Nephron (organoid): ENCODE data around the gene SLC25A5.

ENCODE experiments used
- H3K27ac Mint-ChIP-seq, 3 experiments: 2 replicates each; pipeline ENCODE4 v1.8.0; 2020; ENCODE audit warnings: mixed read lengths in 3 of 3, mild to moderate bottlenecking in 2 of 3, moderate library complexity in 1 of 3
- H3K27me3 Mint-ChIP-seq: 2 replicates; pipeline ENCODE4 v1.8.0; 2021; ENCODE audit warnings: low read depth, mild to moderate bottlenecking, moderate library complexity, mixed read lengths
- H3K36me3 Mint-ChIP-seq: 2 replicates; pipeline ENCODE4 v1.8.0; 2020; ENCODE audit warnings: low read depth, mixed read lengths
- H3K4me1 Mint-ChIP-seq: 2 replicates; pipeline ENCODE4 v1.8.0; 2020; ENCODE audit warnings: mixed read lengths
- H3K4me3 Mint-ChIP-seq, 3 experiments: 2 replicates each; pipeline ENCODE4 v1.8.0; 2020; ENCODE audit warnings: mild to moderate bottlenecking in 3 of 3, mixed read lengths in 3 of 3, moderate library complexity in 2 of 3
- H3K9me3 Mint-ChIP-seq: 2 replicates; pipeline ENCODE4 v1.8.0; 2020; ENCODE audit warnings: mixed read lengths
- CTCF ChIP-seq, 3 experiments: fragments of 200-600 bp; sonication (generic); IDR thresholded peaks; one replicate each; pipeline ENCODE4 v1.5.0; 2021; ENCODE audit warnings: antibody characterized with exemption in 3 of 3; ENCODE audit not compliant: unreplicated experiment in 3 of 3

Gene SLC25A5

DNA sequence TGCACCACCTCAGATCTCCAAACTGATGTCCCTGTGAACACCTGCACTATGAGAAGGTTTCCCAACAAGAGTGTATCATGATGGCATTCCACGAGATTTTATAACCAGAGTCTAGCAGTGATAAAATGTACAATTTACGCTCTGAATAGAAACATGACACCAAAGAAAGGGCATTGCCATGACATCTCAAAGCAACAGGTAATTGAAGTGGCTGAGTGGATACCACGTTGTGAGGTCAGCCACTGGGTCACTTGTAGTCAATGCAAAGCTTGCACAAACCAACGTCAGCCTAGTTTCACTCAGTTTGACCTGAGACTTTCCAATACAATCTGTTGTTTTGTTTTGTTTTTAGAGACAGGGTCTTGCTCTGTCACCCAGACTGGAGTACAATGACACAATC lies 15.0 kb upstream of the SLC25A5 start:
- Mint-ChIP-seq H3K27ac (no peak overlapping the region), H3K4me3 (no peak overlapping the region), H3K36me3 (peaks cover 17% of the 10 kb centered on the region), H3K9me3 (peaks cover 14% of the 10 kb centered on the region), H3K4me1 (no peaks in the 10 kb centered on the region), H3K27me3 (no peaks in the 10 kb centered on the region)
- TF ChIP-seq CTCF (IDR thresholded peaks at IDR 0.05; ENCODE audit: unreplicated experiment in 3 of 3): no peak

DNA sequence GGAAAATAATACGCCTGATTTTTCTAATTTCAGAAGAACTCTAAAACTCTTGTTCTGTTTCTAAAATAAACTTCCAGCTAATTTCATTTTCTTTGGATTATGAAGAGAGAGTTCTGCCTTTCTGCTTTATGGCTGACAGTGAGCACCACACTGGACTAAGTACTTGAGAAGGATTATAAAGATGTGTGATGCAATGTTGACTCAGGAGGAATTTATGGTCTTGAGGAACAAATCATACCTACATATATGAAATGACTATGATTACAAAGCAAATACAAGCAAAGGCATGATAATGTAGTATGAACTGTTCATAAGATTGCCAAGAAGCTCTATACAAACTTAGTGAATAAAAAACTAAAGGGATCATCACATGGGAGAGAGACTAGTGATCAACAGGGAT lies 13.0 kb upstream of the SLC25A5 start:
- no peaks in the 10 kb centered on the region for H3K4me1 Mint-ChIP-seq
- no peak for TF ChIP-seq CTCF (IDR thresholded peaks at IDR 0.05; ENCODE audit: unreplicated experiment in 3 of 3)
- H3K36me3 Mint-ChIP-seq: peaks cover 17% of the 10 kb centered on the region
- H3K4me3 Mint-ChIP-seq: no peak overlapping the region
- no peaks in the 10 kb centered on the region for H3K27me3 Mint-ChIP-seq
- H3K9me3 Mint-ChIP-seq: peaks cover 21% of the 10 kb centered on the region
- no peak overlapping the region for H3K27ac Mint-ChIP-seq

- Mint-ChIP-seq H3K4me3 (no peak overlapping the region), H3K36me3 (peaks cover 8% of the 10 kb centered on the region), H3K27ac (no peak overlapping the region), H3K27me3 (no peaks in the 10 kb centered on the region), H3K4me1 (no peaks in the 10 kb centered on the region), H3K9me3 (peaks cover 16% of the 10 kb centered on the region)
- no peak for TF ChIP-seq CTCF (IDR thresholded peaks at IDR 0.05; ENCODE audit: unreplicated experiment in 3 of 3)
Observed at GRCh38 chrX:119459181-119459580, 9.1 kb upstream of the SLC25A5 start.

GRCh38 chrX:119465555-119465954 lies 2.7 kb upstream of the SLC25A5 start:
- Mint-ChIP-seq H3K4me3 (no peak overlapping the region), H3K27ac (no peak overlapping the region), H3K27me3 (no peaks in the 10 kb centered on the region), H3K9me3 (no peaks in the 10 kb centered on the region), H3K36me3 (peaks cover 14% of the 10 kb centered on the region), H3K4me1 (no peaks in the 10 kb centered on the region)
- no peak for TF ChIP-seq CTCF (IDR thresholded peaks at IDR 0.05; ENCODE audit: unreplicated experiment in 3 of 3)

- no peak overlapping the region for H3K27ac Mint-ChIP-seq
- no peak for TF ChIP-seq CTCF (IDR thresholded peaks at IDR 0.05; ENCODE audit: unreplicated experiment in 3 of 3)
- peaks cover 3% of the 10 kb centered on the region for H3K9me3 Mint-ChIP-seq
- peaks cover 18% of the 10 kb centered on the region for H3K36me3 Mint-ChIP-seq
- no peaks in the 10 kb centered on the region for H3K4me1 Mint-ChIP-seq
- H3K4me3 Mint-ChIP-seq: peak overlapping the region; percentile 48 to 67 (median 62)
- no peaks in the 10 kb centered on the region for H3K27me3 Mint-ChIP-seq
Observed at GRCh38 chrX:119466970-119467369, 1.3 kb upstream of the SLC25A5 start.

DNA sequence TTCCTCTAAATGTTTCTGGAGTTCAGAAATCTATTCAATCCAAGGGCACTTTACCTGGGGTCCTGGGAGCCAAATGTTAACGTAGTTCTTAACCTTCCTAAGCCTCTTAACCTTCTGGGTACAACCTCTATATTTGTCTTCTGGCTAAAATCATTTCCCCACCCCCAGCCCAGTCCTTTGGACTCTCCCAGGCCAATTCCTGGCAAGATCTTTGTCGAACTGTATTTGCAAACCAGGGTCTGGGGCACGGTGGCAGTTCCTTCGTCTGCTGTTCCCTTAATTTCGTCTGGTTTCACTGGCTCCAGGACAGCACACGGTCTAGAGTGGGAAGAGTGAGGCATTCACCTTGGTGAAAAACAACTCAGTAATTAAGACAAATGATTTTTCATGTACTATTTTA lies 811 bp upstream of the SLC25A5 start:
- H3K27ac Mint-ChIP-seq: no peak overlapping the region
- H3K36me3 Mint-ChIP-seq: peaks cover 18% of the 10 kb centered on the region
- H3K4me3 Mint-ChIP-seq: peak overlapping the region in 2 of 3 experiments; percentile 21 to 45
- TF ChIP-seq CTCF (IDR thresholded peaks at IDR 0.05; ENCODE audit: unreplicated experiment in 3 of 3): no peak
- no peaks in the 10 kb centered on the region for H3K27me3 Mint-ChIP-seq
- H3K4me1 Mint-ChIP-seq: no peaks in the 10 kb centered on the region
- H3K9me3 Mint-ChIP-seq: peaks cover 3% of the 10 kb centered on the region
